Chondrocyte (in vitro differentiated cells): Measurements from ENCODE around the gene IL1R1. TPM values are rescaled to one million over a fixed set of nuclear protein-coding genes. Genes with fewer than 3 reads are reported as not detected.

Source experiments
- DNase-seq: peaks from one replicate; pipeline ENCODE4 v3.0.0; 2021; ENCODE audit warnings: mixed read lengths, low spot score
- H3K27ac Mint-ChIP-seq: one replicate; pipeline ENCODE4 v1.8.0; 2021; ENCODE audit warnings: mild to moderate bottlenecking, moderate library complexity, mixed read lengths; ENCODE audit not compliant: unreplicated experiment
- H3K27me3 Mint-ChIP-seq: 2 replicates; pipeline ENCODE4 v1.8.0; 2021; ENCODE audit warnings: low read depth, mixed read lengths
- H3K36me3 Mint-ChIP-seq: 2 replicates; pipeline ENCODE4 v1.8.0; 2021; ENCODE audit warnings: low read depth, mixed read lengths
- H3K4me1 Mint-ChIP-seq: 2 replicates; pipeline ENCODE4 v1.8.0; 2021; ENCODE audit warnings: low read depth, mild to moderate bottlenecking, mixed read lengths
- H3K4me3 Mint-ChIP-seq: one replicate; pipeline ENCODE4 v1.8.0; 2021; ENCODE audit warnings: mild to moderate bottlenecking, moderate library complexity, mixed read lengths; ENCODE audit not compliant: unreplicated experiment
- H3K9me3 Mint-ChIP-seq: 2 replicates; pipeline ENCODE4 v1.8.0; 2021; ENCODE audit warnings: low read depth, mixed read lengths
- CTCF ChIP-seq: fragments of 200-600 bp; sonication (generic); IDR thresholded peaks from 2 replicates; pipeline ENCODE4 v1.5.0; 2021; ENCODE audit warnings: antibody characterized with exemption, mild to moderate bottlenecking, moderate library complexity
- total RNA-seq: library from RNA; stranded (reverse); gene quantifications from 3 replicates; pipeline ENCODE4 v1.2.1, GENCODE V29; 2021

IL1R1 gene
- total RNA-seq, 1 donor from 2014 or later: 22.0 TPM

- H3K36me3 Mint-ChIP-seq: peaks cover 31% of the 10 kb centered on the region
- no peak overlapping the region for H3K27ac Mint-ChIP-seq
- H3K27me3 Mint-ChIP-seq: no peaks in the 10 kb centered on the region
- TF ChIP-seq CTCF: no peak
- no peak overlapping the region for H3K4me3 Mint-ChIP-seq
- no peak for DNase-seq
- peaks cover 6% of the 10 kb centered on the region for H3K9me3 Mint-ChIP-seq
- H3K4me1 Mint-ChIP-seq: peaks cover 18% of the 10 kb centered on the region
These were observed 12.6 kb downstream of the IL1R1 start for GRCh38 chr2:102154946-102155702.

- H3K36me3 Mint-ChIP-seq: peaks cover 31% of the 10 kb centered on the region
- no peak for TF ChIP-seq CTCF
- H3K27ac Mint-ChIP-seq: no peak overlapping the region
- peaks cover 6% of the 10 kb centered on the region for H3K9me3 Mint-ChIP-seq
- no peak overlapping the region for H3K4me3 Mint-ChIP-seq
- DNase-seq: no peak
- peaks cover 13% of the 10 kb centered on the region for H3K4me1 Mint-ChIP-seq
- H3K27me3 Mint-ChIP-seq: no peaks in the 10 kb centered on the region
These were observed 13.4 kb downstream of the IL1R1 start for GRCh38 chr2:102155703-102156515.

GRCh38 chr2:102158011-102158755 lies 15.6 kb downstream of the IL1R1 start:
- peaks cover 13% of the 10 kb centered on the region for H3K4me1 Mint-ChIP-seq
- H3K27ac Mint-ChIP-seq: no peak overlapping the region
- H3K27me3 Mint-ChIP-seq: no peaks in the 10 kb centered on the region
- no peak for DNase-seq
- TF ChIP-seq CTCF: no peak
- peaks cover 9% of the 10 kb centered on the region for H3K9me3 Mint-ChIP-seq
- no peak overlapping the region for H3K4me3 Mint-ChIP-seq
- peaks cover 36% of the 10 kb centered on the region for H3K36me3 Mint-ChIP-seq

- no peaks in the 10 kb centered on the region for H3K27me3 Mint-ChIP-seq
- TF ChIP-seq CTCF: peak; percentile 48
- no peak overlapping the region for H3K27ac Mint-ChIP-seq
- H3K36me3 Mint-ChIP-seq: peaks cover 36% of the 10 kb centered on the region
- no peak for DNase-seq
- peaks cover 13% of the 10 kb centered on the region for H3K4me1 Mint-ChIP-seq
- H3K4me3 Mint-ChIP-seq: no peak overlapping the region
- H3K9me3 Mint-ChIP-seq: peaks cover 11% of the 10 kb centered on the region
These were observed 16.7 kb downstream of the IL1R1 start for GRCh38 chr2:102159295-102159694.
